ENCODE results near the gene RNF208.

Gene RNF208

DNA sequence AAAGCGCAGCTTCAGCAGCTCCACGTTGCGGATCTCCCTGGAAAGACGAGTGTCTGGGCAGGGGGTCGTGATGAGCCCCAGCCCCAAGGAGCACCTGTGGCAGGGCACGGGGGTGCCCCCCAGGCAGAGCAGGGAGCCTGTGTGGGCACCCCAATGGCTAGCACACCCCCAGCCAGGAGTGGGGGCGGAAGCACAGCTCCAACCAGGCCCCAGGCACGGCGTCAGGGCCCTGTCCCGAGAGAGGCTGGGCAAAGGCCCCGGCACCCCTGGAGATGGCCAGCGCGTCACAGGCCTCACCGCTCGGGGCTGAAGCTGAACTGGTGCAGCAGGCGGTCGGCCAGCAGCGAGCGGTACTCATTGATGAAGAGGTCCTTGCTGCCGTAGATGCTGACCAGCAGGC, 41.5 kb downstream of the RNF208 start:
- H3K27me3 Mint-ChIP-seq (ENCODE audit: low read depth), result no peaks in the 10 kb centered on the region
- H3K4me3 Mint-ChIP-seq, result no peak overlapping the region
- no peak overlapping the region for H3K27ac Mint-ChIP-seq
- H3K4me1 Mint-ChIP-seq (ENCODE audit: low read depth), result peaks cover 4% of the 10 kb centered on the region
- H3K9me3 Mint-ChIP-seq, result no peaks in the 10 kb centered on the region
- H3K36me3 Mint-ChIP-seq (ENCODE audit: low read depth), result peaks cover 9% of the 10 kb centered on the region

DNA sequence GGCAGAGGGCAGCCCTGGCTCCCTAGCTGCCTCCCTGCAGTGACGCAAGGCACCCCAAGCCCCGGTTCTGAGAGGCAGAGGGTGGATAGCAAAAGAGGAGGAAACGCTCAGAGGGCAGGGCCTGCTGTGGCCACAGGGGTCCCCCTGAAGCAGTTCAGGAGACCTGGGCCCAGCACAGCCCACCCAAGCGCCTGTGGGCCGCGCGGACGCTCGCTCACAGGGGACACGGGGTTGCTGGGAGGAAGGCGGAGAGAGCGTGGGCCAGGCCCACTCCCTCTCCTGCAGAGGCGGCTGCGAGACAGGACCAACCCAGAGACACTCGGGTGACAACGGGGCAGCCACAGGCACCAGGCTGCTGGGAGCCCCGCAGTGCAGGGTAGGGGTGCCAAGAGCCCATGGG, 42.3 kb downstream of the RNF208 start:
- Mint-ChIP-seq H3K4me3 (no peak overlapping the region), H3K9me3 (no peaks in the 10 kb centered on the region), H3K27ac (no peak overlapping the region), H3K36me3 (ENCODE audit: low read depth) (peaks cover 9% of the 10 kb centered on the region), H3K27me3 (ENCODE audit: low read depth) (no peaks in the 10 kb centered on the region), H3K4me1 (ENCODE audit: low read depth) (peaks cover 4% of the 10 kb centered on the region)

DNA sequence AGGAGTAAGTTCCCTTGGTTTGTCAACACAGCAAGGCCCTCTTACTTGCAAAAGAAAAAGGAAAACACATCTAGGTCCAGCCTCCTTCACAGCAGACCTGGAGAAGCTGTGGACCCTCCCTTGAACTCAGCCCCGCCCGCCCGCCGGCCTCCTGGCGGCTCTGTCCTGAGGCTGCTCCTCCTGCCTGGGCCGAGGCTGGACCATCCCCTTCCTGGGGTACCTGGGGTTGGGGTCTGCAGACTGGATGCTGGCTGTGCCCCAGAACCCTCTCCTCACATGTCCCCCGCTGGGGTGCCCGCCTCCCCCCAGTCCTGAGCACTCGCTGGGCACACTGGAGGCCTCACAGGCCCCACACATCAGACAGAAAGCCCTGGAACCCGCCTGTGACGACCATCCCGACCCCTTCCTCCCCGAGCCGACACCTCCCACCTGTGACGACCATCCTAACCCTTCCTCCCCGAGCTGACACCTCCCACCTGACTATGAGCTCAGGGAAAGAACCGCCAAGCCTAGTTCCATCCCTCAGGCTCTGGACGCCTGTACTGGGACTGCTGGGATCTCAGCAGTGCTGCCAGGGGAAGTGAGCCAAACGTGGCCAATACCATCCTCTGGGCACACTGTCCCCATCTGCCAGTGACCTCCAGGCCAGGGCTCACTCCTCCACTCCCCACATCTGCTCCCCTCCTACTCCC, 43.0 kb downstream of the RNF208 start:
- H3K36me3 Mint-ChIP-seq (ENCODE audit: low read depth), result peaks cover 6% of the 10 kb centered on the region
- no peaks in the 10 kb centered on the region for H3K27me3 Mint-ChIP-seq (ENCODE audit: low read depth)
- no peaks in the 10 kb centered on the region for H3K9me3 Mint-ChIP-seq
- H3K4me3 Mint-ChIP-seq, result no peak overlapping the region
- H3K4me1 Mint-ChIP-seq (ENCODE audit: low read depth), result peaks cover under 1% of the 10 kb centered on the region
- H3K27ac Mint-ChIP-seq, result no peak overlapping the region

DNA sequence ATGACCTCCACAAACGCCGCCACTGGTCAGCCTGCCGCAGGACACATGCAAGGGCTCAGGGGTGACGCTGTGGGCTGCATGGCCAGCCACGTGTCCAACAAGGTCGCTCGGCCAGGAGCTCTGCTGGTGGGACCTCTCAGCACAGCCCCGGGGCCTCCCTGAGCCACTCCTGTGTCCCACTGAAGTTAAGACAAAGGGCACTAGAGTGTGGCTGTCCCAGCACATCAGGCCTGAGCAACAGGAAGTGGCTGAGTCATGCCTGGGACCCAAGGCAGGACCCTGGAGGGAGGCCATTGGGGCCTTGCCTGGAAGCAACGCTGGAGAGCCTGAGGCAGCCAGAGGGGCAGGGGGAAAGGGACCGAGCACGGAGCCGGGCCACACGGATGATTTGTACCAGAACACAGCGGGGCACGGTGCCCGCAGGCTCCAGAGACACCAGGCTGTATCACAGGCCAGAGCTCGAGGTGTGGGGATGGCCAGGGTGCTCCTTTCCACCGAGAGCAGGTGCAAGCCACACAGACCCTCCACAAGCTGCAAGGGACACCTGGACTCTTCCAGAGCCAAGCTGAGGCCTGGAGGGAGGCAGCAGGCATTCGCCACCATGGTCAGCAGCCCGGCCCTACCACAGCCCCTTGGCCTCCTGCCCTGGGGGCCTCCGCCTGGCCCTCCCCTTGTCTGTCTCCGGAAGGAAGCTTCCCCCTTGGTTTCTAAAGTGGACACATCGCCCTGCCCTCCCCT, 43.7 kb downstream of the RNF208 start:
- Mint-ChIP-seq H3K27ac (no peak overlapping the region), H3K4me1 (ENCODE audit: low read depth) (no peaks in the 10 kb centered on the region), H3K36me3 (ENCODE audit: low read depth) (peaks cover 5% of the 10 kb centered on the region), H3K4me3 (no peak overlapping the region), H3K9me3 (no peaks in the 10 kb centered on the region), H3K27me3 (ENCODE audit: low read depth) (peaks cover 2% of the 10 kb centered on the region)

DNA sequence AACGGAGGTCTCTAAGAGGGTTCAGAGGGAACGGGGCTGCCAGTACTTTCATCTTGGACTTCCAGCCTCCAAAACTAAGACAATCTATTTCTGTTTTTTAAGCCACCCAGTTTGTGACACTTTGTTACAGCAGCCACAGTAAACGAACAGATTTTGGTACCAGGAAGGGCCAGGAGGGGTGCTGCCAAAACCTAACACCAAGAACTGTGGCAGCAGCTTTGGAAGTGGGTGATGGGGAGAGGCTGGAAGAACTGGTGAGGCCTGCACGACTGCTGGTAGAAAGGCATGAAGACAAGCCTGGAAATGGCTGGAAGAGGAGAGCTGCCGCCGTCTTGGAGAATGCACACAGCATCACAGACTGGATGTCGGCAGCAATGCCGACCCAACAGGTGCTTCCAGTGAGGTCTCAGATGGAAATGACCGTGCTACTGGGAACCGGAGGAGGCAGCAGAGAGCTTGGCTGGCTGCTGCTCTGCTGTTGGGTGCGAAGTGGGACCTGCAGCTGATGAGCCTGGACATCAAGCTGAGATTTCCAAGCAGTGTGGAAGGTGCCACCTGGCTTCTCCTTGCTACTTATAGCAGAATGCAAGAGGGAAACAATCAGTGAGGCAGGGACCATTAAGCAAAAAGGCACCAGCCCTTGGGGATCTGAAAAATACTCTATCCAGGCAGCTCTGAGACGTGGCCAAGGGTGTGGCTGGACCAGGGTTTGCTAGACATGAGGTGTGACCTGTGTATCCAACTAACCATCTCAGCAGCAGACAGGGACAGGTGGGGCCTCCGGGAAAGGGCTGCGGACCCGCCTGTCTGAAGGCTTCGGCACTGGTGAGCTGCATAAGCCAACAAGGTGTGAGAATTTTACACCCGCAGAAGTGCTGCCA, 45.5 kb downstream of the RNF208 start:
- no peaks in the 10 kb centered on the region for H3K9me3 Mint-ChIP-seq
- H3K27me3 Mint-ChIP-seq (ENCODE audit: low read depth), result peaks cover 6% of the 10 kb centered on the region
- no peak overlapping the region for H3K4me3 Mint-ChIP-seq
- peaks cover 2% of the 10 kb centered on the region for H3K36me3 Mint-ChIP-seq (ENCODE audit: low read depth)
- no peaks in the 10 kb centered on the region for H3K4me1 Mint-ChIP-seq (ENCODE audit: low read depth)
- no peak overlapping the region for H3K27ac Mint-ChIP-seq

DNA sequence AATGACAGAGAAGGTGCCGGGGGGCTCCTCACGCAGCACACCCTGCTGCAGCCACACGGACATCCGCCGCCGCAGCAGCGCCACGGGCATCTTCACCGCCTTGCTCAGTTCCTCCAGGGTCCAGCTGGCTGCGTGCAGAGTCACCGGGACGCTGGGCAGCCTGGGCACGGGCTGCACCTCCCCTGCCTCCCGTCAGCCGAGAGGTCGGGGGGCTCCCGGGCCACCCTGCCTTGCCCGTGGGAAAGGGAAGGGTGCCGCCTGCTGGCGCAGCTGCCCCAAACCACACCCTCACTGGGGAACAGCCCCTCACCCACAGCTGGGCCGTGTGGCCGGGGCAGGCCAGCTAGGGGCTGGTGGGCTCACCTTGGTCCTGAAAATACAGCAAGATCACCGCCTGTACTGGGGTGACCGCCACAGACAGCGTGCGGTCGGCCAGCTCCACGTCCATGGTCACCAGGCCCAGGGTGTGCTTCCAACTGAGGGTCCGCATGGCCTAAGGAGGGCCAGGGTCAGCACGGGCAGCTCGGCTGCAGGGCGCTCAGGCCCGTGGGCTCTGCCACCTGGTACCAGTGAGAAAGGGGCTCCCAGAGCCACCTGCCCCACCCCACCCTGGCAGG, 46.6 kb downstream of the RNF208 start:
- Mint-ChIP-seq H3K27me3 (ENCODE audit: low read depth) (peaks cover 12% of the 10 kb centered on the region), H3K9me3 (no peaks in the 10 kb centered on the region), H3K4me3 (no peak overlapping the region), H3K4me1 (ENCODE audit: low read depth) (no peaks in the 10 kb centered on the region), H3K27ac (no peak overlapping the region), H3K36me3 (ENCODE audit: low read depth) (peaks cover 2% of the 10 kb centered on the region)

DNA sequence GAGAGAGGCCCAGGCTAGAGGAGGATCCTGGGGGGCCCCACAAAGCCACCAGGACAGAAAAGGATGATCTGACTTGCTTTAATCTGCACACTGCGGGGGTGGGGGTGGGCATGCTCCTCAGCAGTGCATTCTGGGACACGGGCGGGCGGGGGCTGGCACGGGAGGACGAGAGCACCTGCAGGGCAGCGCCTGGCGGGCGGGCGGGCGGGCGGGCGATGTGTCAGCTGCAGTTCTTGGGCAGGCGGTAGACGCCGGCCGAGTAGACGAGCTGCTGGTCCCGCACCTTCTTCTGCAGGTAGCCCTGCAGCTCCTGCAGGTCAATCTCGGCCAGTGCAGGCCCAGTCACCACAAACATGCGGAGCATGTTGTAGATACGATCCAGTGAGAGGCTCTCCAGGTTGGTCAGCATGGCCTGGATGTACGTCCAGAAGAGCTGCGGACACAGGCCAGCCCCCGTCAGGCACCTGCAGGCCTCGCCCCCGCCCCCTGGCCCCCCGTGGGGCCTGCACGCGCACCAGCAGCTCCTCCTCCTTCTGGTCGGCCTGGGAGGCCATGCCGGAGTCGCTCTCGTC, 47.2 kb downstream of the RNF208 start:
- H3K36me3 Mint-ChIP-seq (ENCODE audit: low read depth), result peaks cover 2% of the 10 kb centered on the region
- no peak overlapping the region for H3K27ac Mint-ChIP-seq
- peaks cover 18% of the 10 kb centered on the region for H3K27me3 Mint-ChIP-seq (ENCODE audit: low read depth)
- H3K9me3 Mint-ChIP-seq, result no peaks in the 10 kb centered on the region
- no peaks in the 10 kb centered on the region for H3K4me1 Mint-ChIP-seq (ENCODE audit: low read depth)
- H3K4me3 Mint-ChIP-seq, result no peak overlapping the region

DNA sequence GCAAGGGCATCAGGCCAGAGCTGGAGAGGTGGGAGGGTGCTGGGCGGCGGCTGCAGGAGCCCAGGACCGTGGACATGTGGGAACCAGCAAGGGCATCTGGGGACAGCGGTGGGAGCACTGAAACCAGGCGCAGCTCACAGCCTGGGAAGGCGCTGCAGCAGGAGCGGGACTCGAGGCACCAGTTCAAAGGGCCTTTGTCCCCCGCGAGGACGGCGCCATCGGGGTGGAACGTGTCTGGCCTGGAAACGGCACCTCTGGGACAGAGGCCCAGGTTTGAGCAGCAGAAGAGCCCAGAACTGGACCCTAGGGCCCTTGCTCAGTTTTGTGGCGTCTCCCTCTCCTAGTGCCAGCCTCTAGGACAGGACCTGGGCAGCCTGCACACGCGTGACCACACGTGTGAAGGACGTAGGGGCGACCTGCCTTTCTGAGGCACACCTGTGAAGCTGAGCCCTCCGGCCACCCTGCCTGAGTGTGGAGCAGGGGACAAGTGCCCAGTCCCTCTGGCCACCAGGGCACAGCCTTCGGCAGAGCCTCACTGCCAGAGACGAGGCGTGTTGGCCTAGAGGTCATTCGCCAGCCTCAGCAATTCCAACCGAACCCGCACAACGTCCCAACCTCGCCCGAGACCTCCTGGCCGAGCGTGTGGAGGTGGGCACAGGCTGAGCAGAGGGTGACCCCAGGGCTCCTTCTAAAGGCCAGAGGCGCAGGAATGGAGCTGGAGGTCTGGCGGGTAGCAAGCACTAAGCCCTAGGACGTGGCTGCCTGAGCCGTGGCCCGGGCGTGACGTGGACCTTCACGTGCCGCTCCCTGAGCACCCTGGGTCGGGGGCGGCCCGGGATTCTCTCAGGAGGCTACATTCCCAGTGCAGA, 48.0 kb downstream of the RNF208 start:
- no peaks in the 10 kb centered on the region for H3K4me1 Mint-ChIP-seq (ENCODE audit: low read depth)
- H3K36me3 Mint-ChIP-seq (ENCODE audit: low read depth), result peaks cover 2% of the 10 kb centered on the region
- H3K27me3 Mint-ChIP-seq (ENCODE audit: low read depth), result peaks cover 18% of the 10 kb centered on the region
- no peaks in the 10 kb centered on the region for H3K9me3 Mint-ChIP-seq
- no peak overlapping the region for H3K27ac Mint-ChIP-seq
- H3K4me3 Mint-ChIP-seq, result no peak overlapping the region

DNA sequence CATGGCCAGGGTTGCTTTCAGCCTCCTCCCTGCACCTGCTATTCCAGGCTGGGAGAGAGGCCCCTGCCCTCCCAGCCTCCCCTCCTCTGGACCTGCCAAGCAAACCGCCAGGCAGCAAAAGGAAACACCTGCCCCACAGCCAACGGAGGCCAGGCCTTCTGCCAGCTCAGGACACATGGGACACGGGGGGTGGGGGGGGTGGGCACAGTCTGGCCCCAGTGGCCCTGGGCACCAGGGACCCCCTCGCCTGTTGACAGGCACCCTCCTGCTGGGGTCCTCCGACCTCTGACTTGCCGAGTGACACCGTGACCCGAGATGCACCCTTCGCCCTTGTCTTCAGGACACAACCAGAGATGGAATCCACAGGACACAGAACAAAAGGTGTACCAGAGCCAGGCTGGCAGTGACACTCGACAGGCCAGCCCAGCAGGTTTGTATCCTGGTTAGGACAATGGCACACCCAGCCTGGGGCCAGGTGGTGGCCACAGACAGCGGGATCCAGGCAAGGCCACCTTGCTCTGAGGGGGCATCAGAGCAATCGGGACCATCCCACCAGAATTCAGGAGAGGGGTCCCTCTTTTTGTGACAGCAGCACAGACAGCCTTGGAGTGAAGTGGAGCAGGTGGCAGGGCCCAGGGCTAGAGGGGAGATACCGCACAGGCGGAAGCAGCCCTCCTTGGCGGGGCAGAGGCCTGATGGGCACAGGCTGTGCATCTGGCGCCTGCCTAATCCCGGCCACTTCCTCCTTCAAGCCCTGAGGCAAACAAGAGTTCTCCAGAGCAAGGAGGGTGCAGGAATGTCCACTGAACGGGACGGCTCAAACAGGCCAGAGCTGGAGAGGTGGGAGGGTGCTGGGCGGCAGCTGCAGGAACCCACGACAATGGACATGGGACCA, 48.9 kb downstream of the RNF208 start:
- Mint-ChIP-seq H3K36me3 (ENCODE audit: low read depth) (peaks cover 2% of the 10 kb centered on the region), H3K27me3 (ENCODE audit: low read depth) (peaks cover 18% of the 10 kb centered on the region), H3K4me3 (no peak overlapping the region), H3K27ac (no peak overlapping the region), H3K9me3 (no peaks in the 10 kb centered on the region), H3K4me1 (ENCODE audit: low read depth) (no peaks in the 10 kb centered on the region)

DNA sequence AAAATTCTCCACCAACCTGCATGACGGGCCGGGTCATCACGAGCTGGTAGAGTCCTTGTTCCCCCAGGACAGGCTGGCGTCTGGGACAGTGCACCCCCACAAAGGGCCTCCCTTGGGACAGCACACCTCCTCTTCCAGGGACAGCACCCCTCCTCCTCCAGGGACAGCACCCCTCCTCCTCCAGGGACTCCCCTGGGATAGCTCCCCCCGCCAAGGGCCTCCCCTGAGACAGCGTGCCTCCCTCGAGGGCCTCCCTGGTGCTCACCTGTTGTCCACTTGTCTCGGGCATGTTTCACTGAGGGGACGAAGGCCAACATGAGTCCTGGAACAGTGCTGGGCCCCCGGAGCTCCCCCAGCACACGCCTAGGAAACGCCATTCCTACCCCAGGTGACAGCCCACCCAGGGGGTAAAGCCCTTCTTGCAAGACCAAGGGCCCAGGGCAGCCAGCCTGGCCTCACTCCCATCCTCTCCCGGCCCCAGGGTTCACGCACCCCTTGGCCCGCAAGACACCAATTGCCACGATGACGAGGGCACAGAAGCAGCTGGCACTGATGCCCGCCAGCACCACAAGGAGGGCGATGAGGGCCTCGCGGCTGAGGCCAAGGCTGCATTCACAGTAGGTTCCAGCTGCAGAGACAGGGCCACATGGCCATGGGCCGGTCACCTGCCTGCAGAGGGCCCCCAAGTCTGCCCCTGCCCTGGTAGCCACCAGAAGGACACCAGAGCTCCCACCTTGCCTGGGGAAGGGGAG, 50.7 kb downstream of the RNF208 start:
- H3K9me3 Mint-ChIP-seq, result no peaks in the 10 kb centered on the region
- no peaks in the 10 kb centered on the region for H3K4me1 Mint-ChIP-seq (ENCODE audit: low read depth)
- H3K27ac Mint-ChIP-seq, result no peak overlapping the region
- H3K36me3 Mint-ChIP-seq (ENCODE audit: low read depth), result no peaks in the 10 kb centered on the region
- H3K4me3 Mint-ChIP-seq, result no peak overlapping the region
- peaks cover 26% of the 10 kb centered on the region for H3K27me3 Mint-ChIP-seq (ENCODE audit: low read depth)

DNA sequence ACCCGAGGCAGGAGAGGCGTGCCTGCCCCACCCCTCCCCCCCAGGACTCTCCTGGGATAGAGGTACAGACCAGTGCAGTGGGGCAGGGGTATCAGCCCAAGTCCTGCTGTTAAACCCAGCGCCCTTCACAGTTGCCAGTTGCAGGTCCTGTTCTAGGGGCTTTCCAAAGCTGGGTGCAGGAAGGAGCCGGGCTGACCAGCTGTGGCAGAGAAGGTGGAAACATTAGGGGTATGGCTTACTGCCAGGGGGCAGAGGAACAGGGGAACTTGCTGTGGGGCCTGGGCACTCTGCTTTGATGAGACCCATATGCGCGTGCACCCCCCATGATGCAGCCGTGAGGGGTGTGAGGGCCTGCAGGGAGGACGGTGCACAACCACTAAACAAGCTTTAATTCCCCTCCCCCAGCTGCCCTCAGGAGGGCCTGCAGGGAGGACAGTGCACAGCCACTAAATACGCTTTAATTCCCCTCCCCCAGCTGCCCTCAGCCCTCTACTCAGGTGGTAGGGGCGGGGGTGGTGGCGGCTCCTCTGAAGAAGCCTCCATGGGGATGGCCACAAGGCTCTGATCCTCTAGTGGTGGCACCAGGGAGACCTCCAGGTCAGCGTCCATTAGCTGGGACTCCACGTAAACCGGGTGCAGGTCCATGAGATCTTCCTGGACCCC, 51.4 kb downstream of the RNF208 start:
- Mint-ChIP-seq H3K36me3 (ENCODE audit: low read depth) (no peaks in the 10 kb centered on the region), H3K9me3 (no peaks in the 10 kb centered on the region), H3K4me1 (ENCODE audit: low read depth) (no peaks in the 10 kb centered on the region), H3K4me3 (no peak overlapping the region), H3K27me3 (ENCODE audit: low read depth) (peaks cover 27% of the 10 kb centered on the region), H3K27ac (no peak overlapping the region)

Measured in T-helper 1 cell treated with Interleukin-12 subunit alpha and Interleukin-12 subunit beta and Interleukin-4 antibody, amounts not matched to agents 30 μg/mL and 1 μg/mL, for 36 hours (primary cell).